HepG2 (cell line): ENCODE results near the gene LRRC4C. TPM values are rescaled to one million over a fixed set of nuclear protein-coding genes. Genes with fewer than 3 reads are reported as not detected.
A peak's percentile ranks its signal among the peaks of the same experiment; 100 is the strongest.

Experiments used
- ATAC-seq: fragments of 200-7000 bp; cut with Tn5 transposase; 3 replicates; pipeline ENCODE4 v1.9.1; 2020; ENCODE audit warnings: mild to moderate bottlenecking, moderate library complexity
- BruUV-seq: library from RNA; stranded (reverse); fragments of 400-500 nt; replicated peaks from 2 replicates; lab custom pipeline; 2021; lab: Mats Ljungman, UMichigan
- CTCF ChIA-PET: fragments of 300-600 bp; formaldehyde crosslinking; extraction: SDS; loops from one replicate; lab custom pipeline; 2021; ENCODE audit warnings: low total read pairs, inconsistent platforms, low intra/inter-chr PET ratio; lab: Yijun Ruan, JAX
- POLR2A ChIA-PET: fragments of 350-600 bp; sonication (Branson Sonifier 250); formaldehyde crosslinking; loops from one replicate; lab custom pipeline; 2020; ENCODE audit warnings: antibody characterized with exemption, inconsistent platforms; lab: Yijun Ruan, JAX
- DNase-seq: peaks from one replicate; pipeline ENCODE4 v3.0.0-alpha.2; 2015; ENCODE audit warnings: low spot score
- FAIRE-seq: peaks from 3 replicates; lab custom pipeline; 2011; peaks lifted over from hg19 to GRCh38; lab: Jason Lieb, UNC
- H2AFZ ChIP-seq: one replicate; pipeline ENCODE4 v1.6.1; 2011; ENCODE audit warnings: low read length, inconsistent platforms
- H3K27ac ChIP-seq: fragments of 300-600 bp; 3 replicates; pipeline ENCODE4 v1.8.0; 2011; ENCODE audit warnings: mixed run types, mild to moderate bottlenecking, mixed read lengths, low read length, inconsistent platforms; ENCODE audit not compliant: insufficient read depth; ENCODE audit errors: extremely low read length
- H3K27me3 ChIP-seq, 2 experiments: fragments of 200-600 bp in 1 of 2; 2 replicates in 1 of 2; 3 replicates in 1 of 2; pipeline versions ENCODE4 v1.6.0 to v1.8.0; 2011; ENCODE audit warnings: low read length in 2 of 2, mild to moderate bottlenecking in 2 of 2, moderate library complexity in 2 of 2, inconsistent platforms in 1 of 2; ENCODE audit not compliant: insufficient read depth in 2 of 2, control insufficient read depth in 1 of 2
- H3K36me3 ChIP-seq, 2 experiments: fragments of 200-600 bp in 1 of 2; replicated peaks in 1 of 2; 2 replicates in 1 of 2; 3 replicates in 1 of 2; pipeline versions ENCODE4 v1.5.1 to v1.8.0; 2011; ENCODE audit warnings: low read length in 2 of 2, inconsistent platforms in 1 of 2; ENCODE audit not compliant: insufficient read depth in 2 of 2, control insufficient read depth in 1 of 2
- H3K4me1 ChIP-seq: 2 replicates; pipeline ENCODE4 v1.5.1; 2012; ENCODE audit warnings: low read length, inconsistent platforms; ENCODE audit not compliant: insufficient read depth
- H3K4me2 ChIP-seq: 2 replicates; pipeline ENCODE4 v1.6.0; 2011; ENCODE audit warnings: low read depth, low read length, inconsistent platforms
- H3K4me3 ChIP-seq, 3 experiments: fragments of 200-600 bp in 1 of 3; sonication (generic), shearing (Covaris generic) in 1 of 3; replicated peaks in 1 of 3; 2 replicates each; pipeline ENCODE4 v1.5.1; 2011 to 2016; ENCODE audit warnings: low read length in 3 of 3, inconsistent platforms in 2 of 3, low read depth in 2 of 3, mild to moderate bottlenecking in 2 of 3, control low read depth in 1 of 3, mixed read lengths in 1 of 3; ENCODE audit not compliant: insufficient read depth in 1 of 3
- H3K79me2 ChIP-seq: one replicate; pipeline ENCODE4 v1.6.1; 2011; ENCODE audit warnings: low read length, inconsistent platforms; ENCODE audit not compliant: insufficient read depth
- H3K9ac ChIP-seq: 2 replicates; pipeline ENCODE4 v1.6.0; 2011; ENCODE audit warnings: mild to moderate bottlenecking, low read depth, low read length, inconsistent platforms; ENCODE audit not compliant: insufficient read depth
- H3K9me3 ChIP-seq: 2 replicates; pipeline ENCODE4 v1.5.1; 2012; ENCODE audit warnings: mild to moderate bottlenecking, low read length
- H4K20me1 ChIP-seq: 2 replicates; pipeline ENCODE4 v1.6.0; 2011; ENCODE audit warnings: inconsistent platforms, mild to moderate bottlenecking, low read length, moderate library complexity; ENCODE audit not compliant: insufficient read depth
- ATF1 ChIP-seq: IDR thresholded peaks from 2 replicates; pipeline ENCODE4 v1.6.1; 2016; ENCODE audit warnings: mild to moderate bottlenecking, control low read depth
- FOSL1 ChIP-seq: sonication (generic); formaldehyde crosslinking; IDR thresholded peaks from 2 replicates; pipeline ENCODE4 v1.9.0; 2021; ENCODE audit warnings: missing genetic modification reagents, borderline replicate concordance
- MLLT10 ChIP-seq: sonication (generic); formaldehyde crosslinking; IDR thresholded peaks from 2 replicates; pipeline ENCODE4 v1.4.0; 2020; ENCODE audit warnings: missing genetic modification reagents
- ZNF552 ChIP-seq: sonication (generic); formaldehyde crosslinking; IDR thresholded peaks from 2 replicates; pipeline ENCODE4 v1.9.0; 2022; ENCODE audit warnings: missing genetic modification reagents, mild to moderate bottlenecking, borderline replicate concordance
- ZNF816 ChIP-seq: sonication (generic); formaldehyde crosslinking; IDR thresholded peaks from 2 replicates; pipeline ENCODE4 v1.8.0; 2022; ENCODE audit warnings: missing genetic modification reagents, mild to moderate bottlenecking, borderline replicate concordance
- WGBS: methylation state at CpG from one replicate; pipeline ENCODE4 v1.1.6; 2017; ENCODE audit warnings: low lambda C conversion rate; 5-methylcytosine and 5-hydroxymethylcytosine counted together
- in situ Hi-C: cut with HindIII; loops from 2 replicates; pipeline ENCODE4 v1.10.0; 2017; ENCODE audit warnings: low pct_unique_long_range_greater_than_20kb; ENCODE audit not compliant: extremely low pct_ligation_motif_present
- intact Hi-C: fragments of 100-400 bp; cut with micrococcal nuclease; formaldehyde crosslinking; loops from one replicate; pipeline ENCODE4 v1.10.0; 2022; ENCODE audit not compliant: unreplicated experiment
- polyA plus RNA-seq, 8 experiments: library from polyadenylated mRNA; depleted of rRNA in 3 of 8; stranded (reverse) in 7 of 8; unstranded in 1 of 8; fragments of >200 nt; fragmentation: Illumina TruSeq in 4 of 8; extraction: Trizol in 4 of 8; gene quantifications; 2 replicates each; pipeline versions ENCODE4 v1.2.1 to v1.2.3, GENCODE V29; 2011 to 2016; ENCODE audit warnings: low read depth in 4 of 8, missing spikeins in 1 of 8, mixed read lengths in 1 of 8; ENCODE audit not compliant: insufficient read depth in 1 of 8
- total RNA-seq, 5 experiments: library from RNA; depleted of rRNA; stranded (reverse); fragments of >200 nt; fragmentation: Illumina TruSeq; extraction: Trizol; gene quantifications; 2 replicates each; pipeline ENCODE4 v1.2.3, GENCODE V29; 2016; ENCODE audit warnings: low read depth in 1 of 5
- TF ChIP-seq, protein P1 (sequence below), 2 experiments: fragments of 450-650 bp in 1 of 2; sonication (generic) in 1 of 2; formaldehyde crosslinking in 1 of 2; IDR thresholded peaks; 2 replicates each; pipeline versions ENCODE4 v1.6.1 to v1.8.0; 2016 to 2022; ENCODE audit warnings: antibody characterized with exemption in 1 of 2, mild to moderate bottlenecking in 1 of 2, missing genetic modification reagents in 1 of 2

Gene LRRC4C
- total and polyA plus RNA-seq, 2 of the 13 experiments (the other 11 are each of a cell fraction or from before 2014, with no cell fraction given) = not detected

DNA sequence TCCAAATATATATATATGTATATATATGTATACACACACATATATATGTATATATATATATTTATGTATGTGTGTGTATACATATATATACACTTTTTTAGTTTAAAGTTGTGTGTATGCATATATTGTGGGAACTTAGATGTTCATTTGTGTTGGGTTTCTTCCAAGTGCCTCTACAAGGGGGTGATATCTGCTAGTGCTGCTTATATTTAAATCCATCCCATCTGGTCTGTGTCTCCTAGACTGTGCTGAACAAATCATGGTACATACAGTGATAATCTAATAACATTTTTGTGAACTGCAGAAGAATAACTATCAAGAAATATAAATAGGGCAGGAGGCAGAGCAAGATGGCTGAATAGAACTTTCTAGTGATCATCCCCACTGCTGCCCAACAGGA is 696.4 kb downstream of the LRRC4C start:
- Histone ChIP-seq H3K9me3 (peaks cover 67% of the 10 kb centered on the region), H3K4me3 (no peak overlapping the region), H3K9ac (no peak overlapping the region), H3K4me2 (no peak overlapping the region), H3K4me1 (no peaks in the 10 kb centered on the region), H3K27ac (no peak overlapping the region), H3K27me3 (no peaks in the 10 kb centered on the region), H3K36me3 (no peaks in the 10 kb centered on the region), H4K20me1 (no peaks in the 10 kb centered on the region), H3K79me2 (no peaks in the 10 kb centered on the region), H2AFZ (no peak overlapping the region)
- no TSS peak for BruUV-seq
- CTCF ChIA-PET = no interaction called here
- in situ Hi-C loops = no loop called here
- ATAC-seq (no peak), FAIRE-seq (no peak), DNase-seq (no peak)
- intact Hi-C loops = no loop called here
- no peak for TF ChIP-seq MLLT10 (CRISPR knock-in tag)
- TF ChIP-seq ZNF816 (CRISPR knock-in tag) = no peak
- no peak for TF ChIP-seq ZNF552 (CRISPR knock-in tag)
- TF ChIP-seq ATF1 (CRISPR knock-in tag) = no peak
- POLR2A ChIA-PET = no interaction called here

GRCh38 chr11:40759341-40759740 is 700.1 kb downstream of the LRRC4C start:
- POLR2A ChIA-PET = no interaction called here
- no peak for TF ChIP-seq FOSL1
- TF ChIP-seq, protein P1, sequence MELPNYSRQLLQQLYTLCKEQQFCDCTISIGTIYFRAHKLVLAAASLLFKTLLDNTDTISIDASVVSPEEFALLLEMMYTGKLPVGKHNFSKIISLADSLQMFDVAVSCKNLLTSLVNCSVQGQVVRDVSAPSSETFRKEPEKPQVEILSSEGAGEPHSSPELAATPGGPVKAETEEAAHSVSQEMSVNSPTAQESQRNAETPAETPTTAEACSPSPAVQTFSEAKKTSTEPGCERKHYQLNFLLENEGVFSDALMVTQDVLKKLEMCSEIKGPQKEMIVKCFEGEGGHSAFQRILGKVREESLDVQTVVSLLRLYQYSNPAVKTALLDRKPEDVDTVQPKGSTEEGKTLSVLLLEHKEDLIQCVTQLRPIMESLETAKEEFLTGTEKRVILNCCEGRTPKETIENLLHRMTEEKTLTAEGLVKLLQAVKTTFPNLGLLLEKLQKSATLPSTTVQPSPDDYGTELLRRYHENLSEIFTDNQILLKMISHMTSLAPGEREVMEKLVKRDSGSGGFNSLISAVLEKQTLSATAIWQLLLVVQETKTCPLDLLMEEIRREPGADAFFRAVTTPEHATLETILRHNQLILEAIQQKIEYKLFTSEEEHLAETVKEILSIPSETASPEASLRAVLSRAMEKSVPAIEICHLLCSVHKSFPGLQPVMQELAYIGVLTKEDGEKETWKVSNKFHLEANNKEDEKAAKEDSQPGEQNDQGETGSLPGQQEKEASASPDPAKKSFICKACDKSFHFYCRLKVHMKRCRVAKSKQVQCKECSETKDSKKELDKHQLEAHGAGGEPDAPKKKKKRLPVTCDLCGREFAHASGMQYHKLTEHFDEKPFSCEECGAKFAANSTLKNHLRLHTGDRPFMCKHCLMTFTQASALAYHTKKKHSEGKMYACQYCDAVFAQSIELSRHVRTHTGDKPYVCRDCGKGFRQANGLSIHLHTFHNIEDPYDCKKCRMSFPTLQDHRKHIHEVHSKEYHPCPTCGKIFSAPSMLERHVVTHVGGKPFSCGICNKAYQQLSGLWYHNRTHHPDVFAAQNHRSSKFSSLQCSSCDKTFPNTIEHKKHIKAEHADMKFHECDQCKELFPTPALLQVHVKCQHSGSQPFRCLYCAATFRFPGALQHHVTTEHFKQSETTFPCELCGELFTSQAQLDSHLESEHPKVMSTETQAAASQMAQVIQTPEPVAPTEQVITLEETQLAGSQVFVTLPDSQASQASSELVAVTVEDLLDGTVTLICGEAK (IDR thresholded peaks at IDR 0.05) = peak; percentile 84
- TF ChIP-seq, protein P1 (CRISPR knock-in tag; IDR thresholded peaks at IDR 0.05) = no peak

More at GRCh38 chr11:40759341-40759740, 700.1 kb downstream of the LRRC4C start:
- Histone ChIP-seq H3K4me3 (no peak overlapping the region), H3K9ac (no peak overlapping the region), H3K27me3 (no peaks in the 10 kb centered on the region), H3K79me2 (no peaks in the 10 kb centered on the region), H3K4me2 (no peak overlapping the region), H2AFZ (no peak overlapping the region), H4K20me1 (no peaks in the 10 kb centered on the region), H3K27ac (no peak overlapping the region), H3K36me3 (no peaks in the 10 kb centered on the region), H3K4me1 (no peaks in the 10 kb centered on the region), H3K9me3 (peaks cover 73% of the 10 kb centered on the region)
- ATAC-seq = no peak
- intact Hi-C loops = no loop called here
- 1% methylated on average over 3 of the region's 3 CpGs for WGBS
- no peak for FAIRE-seq
- CTCF ChIA-PET = no interaction called here
- no peak for DNase-seq
- in situ Hi-C loops = no loop called here
- BruUV-seq = no TSS peak
